Neural progenitor cell (in vitro differentiated cells): ENCODE results near the gene MAGI2. TPM values are rescaled to one million over a fixed set of nuclear protein-coding genes. Genes with fewer than 3 reads are reported as not detected.

ENCODE experiments used
- DNase-seq: peaks from one replicate; pipeline ENCODE4 v3.0.0-alpha.2; 2016; ENCODE audit warnings: low spot score
- H2AFZ ChIP-seq: fragments of 200-600 bp; sonication (generic); replicated peaks from 2 replicates; pipeline ENCODE4 v1.6.1; 2016; ENCODE audit warnings: antibody characterized with exemption
- H3F3A ChIP-seq: fragments of 200-600 bp; sonication (generic); 2 replicates; pipeline ENCODE4 v1.6.1; 2016; ENCODE audit warnings: antibody characterized with exemption, low read depth
- H3K27ac ChIP-seq: fragments of 200-600 bp; sonication (generic); 2 replicates; pipeline ENCODE4 v1.5.1; 2016; ENCODE audit warnings: mild to moderate bottlenecking
- H3K27me3 ChIP-seq: fragments of 200-600 bp; sonication (generic); 2 replicates; pipeline ENCODE4 v1.6.1; 2016; ENCODE audit warnings: mild to moderate bottlenecking, moderate library complexity
- H3K36me3 ChIP-seq: fragments of 200-600 bp; sonication (generic); 2 replicates; pipeline ENCODE4 v1.5.1; 2016
- H3K4me1 ChIP-seq: fragments of 200-600 bp; sonication (generic); 2 replicates; pipeline ENCODE4 v1.6.1; 2016; ENCODE audit warnings: mixed run types
- H3K4me2 ChIP-seq: fragments of 200-600 bp; sonication (generic); 2 replicates; pipeline ENCODE4 v1.6.1; 2016
- H3K4me3 ChIP-seq: fragments of 200-600 bp; sonication (generic); 2 replicates; pipeline ENCODE4 v1.5.1; 2016
- H3K79me2 ChIP-seq: fragments of 200-600 bp; sonication (generic); 2 replicates; pipeline ENCODE4 v1.6.1; 2016; ENCODE audit warnings: low read depth
- H3K9ac ChIP-seq: fragments of 200-600 bp; sonication (generic); 2 replicates; pipeline ENCODE4 v1.6.1; 2016
- H3K9me3 ChIP-seq: fragments of 200-600 bp; sonication (generic); 2 replicates; pipeline ENCODE4 v1.5.1; 2016; ENCODE audit warnings: low read depth
- H4K20me1 ChIP-seq: fragments of 200-600 bp; sonication (generic); 2 replicates; pipeline ENCODE4 v1.6.1; 2016; ENCODE audit warnings: low read depth
- H3K27ac Mint-ChIP-seq: 3 replicates; pipeline ENCODE4 v1.8.0; 2021; ENCODE audit warnings: mixed read lengths
- H3K27me3 Mint-ChIP-seq: 2 replicates; pipeline ENCODE4 v1.8.0; 2022; ENCODE audit warnings: low read depth, mild to moderate bottlenecking, inconsistent platforms, moderate library complexity, mixed read lengths; ENCODE audit not compliant: insufficient read depth
- H3K36me3 Mint-ChIP-seq: 3 replicates; pipeline ENCODE4 v1.8.0; 2021; ENCODE audit warnings: mixed read lengths
- H3K4me1 Mint-ChIP-seq: 3 replicates; pipeline ENCODE4 v1.8.0; 2021; ENCODE audit warnings: mixed read lengths
- H3K4me3 Mint-ChIP-seq: 3 replicates; pipeline ENCODE4 v1.8.0; 2021; ENCODE audit warnings: mild to moderate bottlenecking, moderate library complexity, mixed read lengths
- H3K9me3 Mint-ChIP-seq: 3 replicates; pipeline ENCODE4 v1.8.0; 2020; ENCODE audit warnings: mixed read lengths
- CTCF ChIP-seq: fragments of 200-600 bp; sonication (generic); IDR thresholded peaks from 2 replicates; pipeline ENCODE4 v1.5.1; 2017; ENCODE audit warnings: antibody characterized with exemption, mild to moderate bottlenecking
- EZH2 ChIP-seq: fragments of 200-600 bp; sonication (generic); IDR thresholded peaks from 2 replicates; pipeline ENCODE4 v1.6.1; 2017; ENCODE audit warnings: antibody characterized with exemption, mild to moderate bottlenecking, moderate library complexity
- EZH2phosphoT487 ChIP-seq: fragments of 200-600 bp; sonication (generic); IDR thresholded peaks from 2 replicates; pipeline ENCODE4 v1.6.1; 2017; ENCODE audit warnings: antibody characterized with exemption
- total RNA-seq: library from RNA; depleted of rRNA; stranded (reverse); fragments of >200 nt; gene quantifications from 2 replicates; pipeline ENCODE4 v1.2.3, GENCODE V29; 2015; ENCODE audit warnings: low replicate concordance

The MAGI2 gene
- total RNA-seq, 1 donor from 2014 or later: 5.8 TPM

GRCh38 chr7:78203042-78203720 is 1250.3 kb downstream of the MAGI2 start:
- H3K36me3 Mint-ChIP-seq: no peaks in the 10 kb centered on the region
- H3K4me3 Mint-ChIP-seq: no peak overlapping the region
- no peak for TF ChIP-seq EZH2
- no peak for TF ChIP-seq CTCF
- no peak overlapping the region for H3K4me3 ChIP-seq
- H3F3A ChIP-seq: no peaks in the 10 kb centered on the region
- no peaks in the 10 kb centered on the region for H4K20me1 ChIP-seq
- H3K4me2 ChIP-seq: no peak overlapping the region
- no peak overlapping the region for H3K27ac ChIP-seq
- no peaks in the 10 kb centered on the region for H3K27me3 ChIP-seq
- H3K36me3 ChIP-seq: no peaks in the 10 kb centered on the region
- H3K4me1 ChIP-seq: no peaks in the 10 kb centered on the region
- no peaks in the 10 kb centered on the region for H3K9me3 Mint-ChIP-seq
- H3K4me1 Mint-ChIP-seq: no peaks in the 10 kb centered on the region
- no peaks in the 10 kb centered on the region for H3K79me2 ChIP-seq
- H2AFZ ChIP-seq: no peak overlapping the region
- no peaks in the 10 kb centered on the region for H3K27me3 Mint-ChIP-seq
- no peak for DNase-seq
- no peaks in the 10 kb centered on the region for H3K9me3 ChIP-seq
- no peak overlapping the region for H3K9ac ChIP-seq
- H3K27ac Mint-ChIP-seq: no peak overlapping the region

- Mint-ChIP-seq H3K9me3 (no peaks in the 10 kb centered on the region), H3K4me1 (peaks cover 4% of the 10 kb centered on the region), H3K4me3 (no peak overlapping the region), H3K27ac (no peak overlapping the region), H3K27me3 (no peaks in the 10 kb centered on the region), H3K36me3 (no peaks in the 10 kb centered on the region)
- H3K4me1 ChIP-seq: no peaks in the 10 kb centered on the region
- TF ChIP-seq EZH2: no peak
- H3K27me3 ChIP-seq: no peaks in the 10 kb centered on the region
- H3K9me3 ChIP-seq: no peaks in the 10 kb centered on the region
- no peaks in the 10 kb centered on the region for H3K79me2 ChIP-seq
- DNase-seq: no peak
- H3K4me2 ChIP-seq: no peak overlapping the region
- H3K4me3 ChIP-seq: no peak overlapping the region
- no peaks in the 10 kb centered on the region for H3K36me3 ChIP-seq
- no peaks in the 10 kb centered on the region for H3F3A ChIP-seq
- H3K27ac ChIP-seq: no peak overlapping the region
- no peak overlapping the region for H3K9ac ChIP-seq
- no peak overlapping the region for H2AFZ ChIP-seq
- H4K20me1 ChIP-seq: no peaks in the 10 kb centered on the region
Observed at GRCh38 chr7:78198756-78199155, 1254.7 kb downstream of the MAGI2 start.

- no peak for DNase-seq
- H3K27ac Mint-ChIP-seq: no peak overlapping the region
- Histone ChIP-seq H4K20me1 (no peaks in the 10 kb centered on the region), H3K4me3 (no peak overlapping the region), H3K27me3 (no peaks in the 10 kb centered on the region), H3K27ac (no peak overlapping the region), H3F3A (no peaks in the 10 kb centered on the region), H3K36me3 (no peaks in the 10 kb centered on the region), H3K9ac (no peak overlapping the region), H2AFZ (no peak overlapping the region), H3K4me1 (no peaks in the 10 kb centered on the region), H3K4me2 (no peak overlapping the region), H3K9me3 (no peaks in the 10 kb centered on the region), H3K79me2 (no peaks in the 10 kb centered on the region)
- no peak overlapping the region for H3K4me3 Mint-ChIP-seq
- no peaks in the 10 kb centered on the region for H3K27me3 Mint-ChIP-seq
- no peaks in the 10 kb centered on the region for H3K9me3 Mint-ChIP-seq
- H3K36me3 Mint-ChIP-seq: no peaks in the 10 kb centered on the region
- TF ChIP-seq EZH2phosphoT487 (no peak), CTCF (no peak), EZH2 (no peak)
- H3K4me1 Mint-ChIP-seq: peaks cover 10% of the 10 kb centered on the region
Observed at GRCh38 chr7:78197447-78197846, 1256.0 kb downstream of the MAGI2 start.

- TF ChIP-seq EZH2 (no peak), EZH2phosphoT487 (no peak), CTCF (no peak)
- no peak overlapping the region for H3K4me3 ChIP-seq
- H3K36me3 ChIP-seq: no peaks in the 10 kb centered on the region
- Mint-ChIP-seq H3K27ac (no peak overlapping the region), H3K4me3 (no peak overlapping the region), H3K36me3 (no peaks in the 10 kb centered on the region), H3K27me3 (no peaks in the 10 kb centered on the region), H3K9me3 (no peaks in the 10 kb centered on the region), H3K4me1 (peaks cover 10% of the 10 kb centered on the region)
- no peaks in the 10 kb centered on the region for H3K79me2 ChIP-seq
- no peaks in the 10 kb centered on the region for H3F3A ChIP-seq
- no peaks in the 10 kb centered on the region for H3K27me3 ChIP-seq
- H3K4me2 ChIP-seq: no peak overlapping the region
- DNase-seq: no peak
- H3K9ac ChIP-seq: no peak overlapping the region
- no peak overlapping the region for H3K27ac ChIP-seq
- no peaks in the 10 kb centered on the region for H4K20me1 ChIP-seq
- no peaks in the 10 kb centered on the region for H3K9me3 ChIP-seq
- no peaks in the 10 kb centered on the region for H3K4me1 ChIP-seq
- no peak overlapping the region for H2AFZ ChIP-seq
Observed at GRCh38 chr7:78195281-78195680, 1258.2 kb downstream of the MAGI2 start.
